HG03521 (cell line): ENCODE results near the gene MAST4.
"Not testable (repeated sequence)": the region's sequence is repeated elsewhere in the genome, so short reads cannot be mapped to it uniquely, and the experiment has no call there.

Experiments used
- ATAC-seq: cut with Tn5 transposase; IDR thresholded peaks from one replicate; pipeline ENCODE4 v1.9.1; 2021; ENCODE audit warnings: mild to moderate bottlenecking, moderate library complexity; ENCODE audit not compliant: unreplicated experiment

The MAST4 gene

DNA sequence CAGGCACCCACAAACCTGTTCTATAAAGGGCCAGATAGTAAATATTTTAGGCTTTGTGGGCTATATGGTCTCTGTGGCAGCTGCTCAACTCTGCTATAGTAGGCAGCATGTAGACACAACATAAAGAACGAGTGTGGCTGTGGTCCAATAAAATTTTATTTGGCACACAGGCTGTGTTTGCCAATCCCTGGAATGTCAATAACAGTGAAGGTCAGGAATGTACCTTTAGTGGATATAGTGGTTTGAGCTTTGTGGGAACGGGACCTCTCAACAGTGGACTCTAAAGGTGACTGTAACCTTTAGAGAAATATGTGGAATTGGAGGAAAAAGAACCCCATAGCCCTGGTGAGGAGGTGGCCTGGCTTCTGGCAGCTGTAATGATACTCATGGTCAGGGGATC, 145.2 kb downstream of the MAST4 start:
- ATAC-seq = no peak

DNA sequence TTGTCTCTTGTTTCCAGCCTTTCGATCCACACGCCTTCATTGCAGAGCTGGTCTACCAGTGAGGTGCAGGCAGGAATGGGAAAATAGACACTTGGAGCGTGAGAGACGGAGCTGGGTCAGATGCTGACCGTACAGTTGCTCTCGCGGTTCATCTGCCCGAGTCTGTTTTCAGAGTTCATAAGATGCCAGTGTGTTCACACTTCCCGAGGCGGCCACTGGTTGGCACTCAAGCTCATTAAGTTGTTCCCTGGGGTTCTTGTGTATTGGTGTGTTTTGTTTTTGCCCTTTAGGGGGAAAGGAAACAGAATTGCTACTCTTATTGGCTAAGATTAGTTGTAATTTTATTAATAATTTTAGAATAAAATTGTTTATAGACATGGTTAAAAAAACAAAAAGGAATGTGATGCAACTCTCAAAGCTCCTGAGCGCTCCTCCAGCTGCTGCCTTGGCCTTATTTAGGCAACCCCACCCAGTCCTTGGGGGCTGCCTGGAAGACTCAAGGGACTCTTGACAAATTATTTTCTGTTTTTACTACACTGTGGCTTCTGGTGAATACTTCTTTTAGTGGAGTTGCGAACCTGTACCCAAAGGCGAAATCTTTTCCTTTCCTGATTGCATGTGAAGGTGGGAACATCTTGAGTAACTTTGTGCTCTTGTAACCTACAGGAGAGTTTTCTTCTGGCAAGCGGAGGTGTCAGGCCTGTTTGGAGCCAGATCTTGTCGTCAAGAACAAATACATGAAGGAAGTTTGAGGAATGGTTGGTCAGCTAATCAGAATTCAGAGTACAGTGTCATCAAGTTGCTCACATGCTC, 146.1 kb downstream of the MAST4 start:
- ATAC-seq = no peak

DNA sequence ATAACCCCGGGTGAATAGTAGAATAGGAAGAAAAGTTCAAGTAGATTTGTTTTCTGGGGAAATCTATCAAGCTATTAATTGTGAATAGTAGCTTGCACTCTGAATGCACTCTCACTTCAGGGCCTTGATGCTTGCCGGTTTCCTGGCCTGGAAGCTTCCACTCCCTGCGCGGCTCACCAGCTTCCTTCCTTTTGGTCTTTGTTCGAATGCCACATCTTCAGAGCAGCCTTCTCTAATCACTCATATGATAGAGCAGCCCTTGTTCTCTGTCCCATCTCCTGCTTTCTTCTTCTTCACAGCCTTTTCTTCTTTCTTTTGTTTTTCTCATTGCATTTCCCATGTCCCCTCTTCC, 146.7 kb downstream of the MAST4 start:
- ATAC-seq = no peak

DNA sequence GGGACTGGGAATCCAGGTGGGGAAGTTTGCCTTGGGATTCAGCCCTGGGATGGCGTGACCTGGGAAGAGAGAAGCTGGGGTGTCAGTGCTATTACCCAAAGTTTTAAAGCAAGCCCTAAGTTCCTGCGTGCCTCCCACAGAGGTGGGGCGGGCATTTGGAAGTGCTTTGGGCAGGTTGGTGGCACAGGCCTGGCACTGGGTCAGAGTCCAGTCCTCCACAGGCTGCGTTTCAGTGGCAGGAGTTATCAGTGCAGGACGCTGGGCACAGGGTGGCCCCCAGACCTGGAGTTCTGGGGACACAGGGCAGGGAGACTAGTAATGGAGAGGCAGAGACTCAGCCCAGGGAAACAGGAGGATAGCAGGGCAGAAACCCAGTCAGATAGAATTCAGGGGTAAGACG, 147.2 kb downstream of the MAST4 start:
- no peak for ATAC-seq

DNA sequence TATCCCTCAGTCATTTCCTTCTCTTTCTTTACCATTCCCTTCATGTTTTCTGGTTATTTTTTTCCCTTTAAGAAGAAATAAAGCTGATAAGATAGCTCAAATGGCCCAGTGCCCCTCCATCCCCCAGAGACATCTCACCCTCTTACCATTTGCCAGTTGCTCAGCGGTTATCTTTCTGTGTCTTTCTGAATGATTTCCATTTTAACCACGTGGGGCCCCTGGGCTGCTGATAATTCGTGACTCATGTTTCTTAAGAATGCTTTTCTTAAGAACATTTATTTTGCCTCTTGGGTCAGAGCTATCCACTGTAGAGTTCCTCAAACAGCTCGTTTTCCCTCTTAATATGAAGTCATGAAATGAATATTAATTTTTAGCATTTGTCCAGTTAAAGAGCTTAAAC, 147.8 kb downstream of the MAST4 start:
- ATAC-seq = no peak

DNA sequence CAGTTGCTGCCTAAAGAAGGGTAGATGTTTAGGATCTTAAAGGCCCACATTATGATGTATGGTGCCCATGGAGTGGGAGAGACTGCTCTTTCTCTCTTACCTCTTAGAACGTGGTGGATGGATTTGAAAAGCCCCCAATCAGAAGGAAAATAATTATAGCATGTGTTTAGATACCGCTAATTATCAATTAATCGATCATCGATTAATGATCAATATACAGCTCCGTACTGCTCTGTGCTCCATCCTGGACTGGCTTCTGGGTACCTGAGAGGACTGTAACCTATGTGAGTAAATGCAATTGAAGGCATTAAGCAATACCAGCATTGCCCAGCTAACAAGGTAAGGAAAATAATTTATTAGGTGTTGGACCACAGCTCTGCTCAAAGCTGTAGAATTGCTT, 149.1 kb downstream of the MAST4 start:
- no peak for ATAC-seq

DNA sequence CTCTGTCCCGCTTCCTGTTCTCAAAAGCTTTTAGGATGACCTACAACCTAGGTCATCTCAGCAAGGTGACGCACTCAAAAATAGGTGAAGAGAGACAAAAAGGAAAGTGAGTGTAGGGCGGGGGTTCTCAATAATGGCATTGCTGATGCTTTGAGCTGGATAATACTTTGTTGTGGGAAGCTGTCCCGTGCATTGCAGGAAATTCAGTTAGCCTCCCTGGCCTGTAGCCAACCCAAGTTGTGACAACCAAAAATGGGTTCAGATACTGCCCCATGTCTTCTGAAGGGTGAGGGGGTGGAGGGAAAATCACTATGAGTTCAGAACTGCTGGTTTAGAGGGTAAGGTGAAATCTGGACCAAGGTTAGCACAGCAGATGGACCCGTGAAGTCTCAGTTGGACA, 151.4 kb downstream of the MAST4 start:
- no peak for ATAC-seq

DNA sequence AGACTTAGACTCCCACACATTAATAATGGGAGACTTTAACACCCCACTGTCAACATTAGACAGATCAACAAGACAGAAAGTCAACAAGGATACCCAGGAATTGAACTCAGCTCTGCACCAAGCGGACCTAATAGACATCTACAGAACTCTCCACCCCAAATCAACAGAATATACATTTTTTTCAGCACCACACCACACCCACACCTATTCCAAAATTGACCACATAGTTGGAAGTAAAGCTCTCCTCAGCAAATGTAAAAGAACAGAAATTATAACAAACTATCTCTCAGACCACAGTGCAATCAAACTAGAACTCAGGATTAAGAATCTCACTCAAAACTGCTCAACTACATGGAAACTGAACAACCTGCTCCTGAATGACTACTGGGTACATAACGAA, 156.5 kb downstream of the MAST4 start:
- not testable (repeated sequence) for ATAC-seq

DNA sequence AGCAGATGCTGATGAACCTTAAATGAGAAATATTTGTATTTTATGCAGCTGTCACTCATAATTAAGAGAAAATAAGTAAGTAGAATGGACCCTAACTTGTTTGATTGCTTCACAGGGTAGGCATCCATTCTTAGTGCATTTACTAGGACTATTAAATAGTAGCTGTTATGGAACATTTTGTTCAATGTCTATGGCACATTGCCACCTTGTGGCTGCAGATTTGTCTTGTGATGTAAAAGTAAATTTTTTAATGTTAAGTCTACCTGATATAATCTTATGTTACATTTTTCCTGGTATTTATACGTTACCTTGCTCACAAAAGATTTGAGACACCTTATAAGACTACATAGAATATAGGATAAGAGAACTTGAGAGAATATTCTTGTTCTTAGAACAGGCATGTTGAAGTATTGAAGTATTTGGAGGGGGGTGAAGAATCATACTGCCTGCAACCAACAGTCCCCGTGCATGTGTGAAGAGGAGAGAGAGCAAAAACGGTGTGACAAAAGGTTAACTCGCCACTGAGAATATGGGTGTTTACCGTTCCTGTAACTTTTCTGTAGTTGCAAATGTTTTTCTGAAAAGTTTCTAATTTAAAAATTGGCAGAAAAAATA, 161.1 kb downstream of the MAST4 start:
- no peak for ATAC-seq

DNA sequence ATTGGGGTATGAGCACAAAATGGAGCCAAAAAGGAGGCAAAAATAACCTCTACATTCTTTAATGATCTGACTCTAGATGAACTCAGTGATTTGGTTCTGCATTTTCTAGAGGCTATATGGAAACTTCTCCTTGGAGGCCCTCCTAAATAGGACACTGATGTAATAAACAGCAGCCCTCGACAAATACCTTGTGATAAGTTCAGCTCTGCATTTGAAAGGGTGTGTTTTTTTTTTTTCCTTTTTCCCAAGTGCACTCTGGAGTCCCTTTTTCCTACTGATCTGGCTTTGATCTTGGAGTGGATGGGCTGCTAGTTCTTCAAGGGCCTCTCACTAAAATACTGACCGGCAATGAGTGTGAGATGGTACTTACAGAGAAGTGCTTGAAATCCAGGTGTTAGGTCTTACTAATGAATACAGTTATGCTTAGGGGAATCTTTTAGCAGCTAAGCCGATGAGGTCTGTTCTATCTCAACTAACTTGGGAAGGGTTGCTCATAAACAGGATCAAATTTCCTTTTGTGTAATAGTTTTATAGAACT, 161.7 kb downstream of the MAST4 start:
- no peak for ATAC-seq

DNA sequence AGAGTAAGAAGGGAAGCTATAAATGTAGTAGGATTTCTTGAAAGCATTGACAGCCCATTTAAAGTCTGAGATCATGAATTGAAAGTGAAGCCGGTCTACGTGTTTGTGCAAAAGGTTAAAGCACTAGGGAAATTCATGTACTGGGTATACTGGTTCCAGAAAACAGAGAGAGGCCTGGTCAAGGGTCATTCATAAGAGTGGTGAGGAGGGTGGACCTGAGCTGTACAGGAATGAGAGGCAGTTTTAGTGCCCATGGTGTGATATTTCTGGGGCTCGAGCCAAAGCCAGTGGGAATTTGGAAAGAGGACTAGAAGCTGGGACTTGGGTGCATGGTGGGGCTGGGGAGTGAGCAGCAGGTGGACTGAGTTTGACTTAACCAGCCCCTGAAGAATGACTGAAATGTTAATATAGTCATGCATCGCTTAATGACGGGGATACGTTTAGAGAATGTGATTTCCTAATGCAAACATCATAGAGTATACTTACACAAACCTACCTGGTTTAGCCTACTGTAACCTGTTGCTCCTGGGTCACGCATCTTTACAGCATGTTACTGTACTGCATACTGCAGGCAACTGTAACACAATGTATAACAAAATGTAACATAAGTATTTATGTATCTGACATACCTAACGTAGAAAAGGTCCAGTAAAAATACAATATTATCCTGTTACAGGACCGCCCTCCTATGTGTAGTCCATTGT, 173.0 kb downstream of the MAST4 start:
- ATAC-seq = no peak

DNA sequence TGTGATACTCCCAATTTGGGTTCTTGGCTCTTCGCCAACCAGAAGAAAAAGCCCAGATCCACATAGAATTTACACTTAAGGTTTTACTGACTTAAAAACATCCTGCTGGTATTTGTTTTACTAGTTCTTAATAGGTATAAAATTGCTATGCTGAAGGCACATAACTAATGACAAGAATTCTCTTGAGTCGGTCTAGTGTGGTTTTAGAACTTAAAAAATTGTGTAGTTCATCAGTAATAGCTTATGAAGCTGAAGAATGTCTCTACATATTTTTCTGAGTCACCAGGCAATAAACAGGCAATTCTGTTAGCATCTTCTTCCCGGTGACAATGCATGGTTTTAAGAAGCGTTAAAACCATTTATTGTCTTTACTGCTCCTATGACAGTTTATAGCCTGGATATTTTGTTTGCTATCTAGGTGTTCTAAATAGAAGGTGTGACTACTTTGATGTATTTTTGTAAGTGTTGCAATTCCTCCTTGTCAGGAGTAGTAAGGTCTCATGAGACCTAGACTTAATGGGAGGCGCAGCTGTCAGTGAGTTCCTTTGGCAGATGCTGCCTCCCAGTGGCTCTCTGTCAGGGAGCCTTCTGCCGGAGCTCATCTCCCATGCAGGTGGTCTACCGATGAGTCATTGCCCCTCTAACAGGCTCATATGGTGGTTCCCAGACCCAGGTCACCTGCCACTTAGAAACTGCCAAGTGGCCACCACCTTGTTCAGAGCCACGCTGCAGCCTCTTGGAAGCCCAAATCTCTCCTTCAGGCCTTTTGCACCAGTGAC, 173.8 kb downstream of the MAST4 start:
- no peak for ATAC-seq

DNA sequence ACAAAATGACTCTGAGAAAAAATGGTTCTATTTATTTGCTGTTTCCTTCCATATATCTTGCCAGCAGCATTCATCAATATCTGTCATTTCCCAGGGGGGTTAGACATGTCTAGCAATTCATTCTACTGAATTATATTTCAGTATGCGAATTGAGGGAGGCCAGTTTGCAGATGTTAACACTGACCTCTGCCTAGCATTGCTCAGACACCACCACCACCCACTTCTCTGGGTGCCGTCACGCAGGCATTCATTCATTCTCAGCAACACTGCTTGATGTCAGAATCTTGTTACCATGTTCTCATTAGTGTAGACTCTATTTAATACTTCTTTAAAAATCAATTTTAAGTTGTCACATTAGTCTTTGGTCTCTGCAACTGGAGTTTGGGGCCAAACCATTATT, 181.7 kb downstream of the MAST4 start:
- ATAC-seq = no peak

DNA sequence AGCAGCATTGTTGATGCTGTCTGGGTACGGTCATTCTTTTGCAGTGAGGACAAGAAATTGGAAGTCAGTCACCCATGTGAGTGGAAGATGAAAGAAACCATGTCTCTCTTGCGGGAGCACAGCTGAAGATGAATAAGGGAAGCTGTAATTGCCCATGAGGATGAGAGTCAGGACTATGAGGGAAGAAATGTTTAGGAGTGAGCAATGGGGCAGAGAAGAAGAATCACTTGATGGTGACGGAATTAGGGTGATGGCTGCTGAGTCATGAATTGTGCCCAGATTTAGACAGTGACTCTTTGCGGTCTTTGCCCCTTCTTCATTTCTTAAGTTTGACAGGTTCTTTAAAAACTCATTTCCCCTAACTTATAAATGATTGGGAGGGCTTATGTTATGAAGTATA, 183.3 kb downstream of the MAST4 start:
- ATAC-seq = no peak

DNA sequence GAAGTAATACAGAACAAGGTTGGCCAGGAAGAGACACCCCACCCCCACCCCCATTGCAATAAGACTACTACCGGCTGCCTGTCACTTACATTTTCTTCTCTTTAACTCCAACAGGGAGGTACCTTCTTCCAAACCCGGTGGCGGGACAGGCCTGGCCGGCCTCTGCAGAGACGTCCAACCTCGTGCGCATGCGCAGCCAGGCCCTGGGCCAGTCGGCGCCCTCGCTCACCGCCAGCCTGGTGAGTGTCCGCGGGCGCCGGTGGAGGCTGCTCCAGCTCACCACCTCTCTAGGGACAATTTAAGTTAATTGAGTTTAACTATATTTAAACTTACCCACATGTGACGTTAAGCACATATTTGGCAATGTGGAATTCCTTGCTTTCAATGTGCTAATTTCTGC, 192.4 kb downstream of the MAST4 start:
- no peak for ATAC-seq

DNA sequence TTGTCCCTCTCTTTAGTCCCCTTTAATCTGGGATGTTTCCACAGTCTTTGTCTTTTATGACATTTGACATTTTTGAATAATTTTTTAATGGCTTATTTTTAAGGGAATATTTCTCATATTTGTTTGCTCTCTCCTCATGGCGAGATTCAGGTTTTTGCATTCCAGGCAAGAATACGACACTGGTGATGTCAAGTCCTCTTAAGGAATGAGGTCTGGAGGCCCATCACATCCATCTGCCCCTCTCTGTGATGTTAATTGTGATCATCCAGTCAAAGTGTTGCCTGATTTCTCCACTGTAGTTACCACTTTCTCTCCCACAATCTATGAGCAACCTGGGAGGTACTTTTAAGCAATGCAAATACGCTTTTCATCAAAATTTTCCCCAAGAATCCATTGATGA, 193.2 kb downstream of the MAST4 start:
- no peak for ATAC-seq

DNA sequence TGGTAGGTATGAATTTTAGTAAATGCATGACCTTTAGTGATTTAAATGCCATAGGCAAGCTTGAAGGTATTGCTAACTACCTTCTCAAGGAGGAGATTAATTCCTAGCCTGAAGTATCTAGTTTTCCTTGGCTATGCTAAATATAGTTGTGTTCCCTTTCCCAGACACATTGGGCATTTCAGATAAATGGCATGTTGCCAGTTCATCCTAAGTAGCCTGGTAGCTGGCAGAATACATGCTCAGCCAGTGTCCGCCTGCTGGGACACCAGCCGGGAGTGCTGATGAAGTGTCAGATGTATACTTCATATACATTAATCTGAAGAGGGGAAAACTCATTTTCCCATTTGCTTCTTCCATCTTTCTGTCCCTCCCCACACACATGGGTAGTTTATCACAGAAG, 196.9 kb downstream of the MAST4 start:
- no peak for ATAC-seq

DNA sequence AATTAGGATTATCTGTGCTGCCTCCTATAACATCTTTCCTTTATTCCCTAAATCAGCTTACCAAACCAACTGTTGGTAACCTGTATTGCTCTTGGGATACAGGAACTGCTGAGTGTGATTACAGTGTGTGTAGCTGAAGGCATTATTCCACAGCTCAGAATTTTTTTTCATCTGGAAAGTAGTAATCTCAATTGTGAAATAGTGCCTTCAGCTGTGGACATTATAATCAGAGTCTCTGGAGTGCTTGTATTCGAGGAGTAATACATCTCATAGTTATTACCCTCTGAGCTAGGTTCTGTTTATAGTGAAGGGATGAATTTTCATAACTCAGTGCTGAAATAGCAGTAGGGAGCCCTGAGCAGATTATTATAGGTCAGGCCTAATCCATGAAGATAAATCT, 199.5 kb downstream of the MAST4 start:
- no peak for ATAC-seq

DNA sequence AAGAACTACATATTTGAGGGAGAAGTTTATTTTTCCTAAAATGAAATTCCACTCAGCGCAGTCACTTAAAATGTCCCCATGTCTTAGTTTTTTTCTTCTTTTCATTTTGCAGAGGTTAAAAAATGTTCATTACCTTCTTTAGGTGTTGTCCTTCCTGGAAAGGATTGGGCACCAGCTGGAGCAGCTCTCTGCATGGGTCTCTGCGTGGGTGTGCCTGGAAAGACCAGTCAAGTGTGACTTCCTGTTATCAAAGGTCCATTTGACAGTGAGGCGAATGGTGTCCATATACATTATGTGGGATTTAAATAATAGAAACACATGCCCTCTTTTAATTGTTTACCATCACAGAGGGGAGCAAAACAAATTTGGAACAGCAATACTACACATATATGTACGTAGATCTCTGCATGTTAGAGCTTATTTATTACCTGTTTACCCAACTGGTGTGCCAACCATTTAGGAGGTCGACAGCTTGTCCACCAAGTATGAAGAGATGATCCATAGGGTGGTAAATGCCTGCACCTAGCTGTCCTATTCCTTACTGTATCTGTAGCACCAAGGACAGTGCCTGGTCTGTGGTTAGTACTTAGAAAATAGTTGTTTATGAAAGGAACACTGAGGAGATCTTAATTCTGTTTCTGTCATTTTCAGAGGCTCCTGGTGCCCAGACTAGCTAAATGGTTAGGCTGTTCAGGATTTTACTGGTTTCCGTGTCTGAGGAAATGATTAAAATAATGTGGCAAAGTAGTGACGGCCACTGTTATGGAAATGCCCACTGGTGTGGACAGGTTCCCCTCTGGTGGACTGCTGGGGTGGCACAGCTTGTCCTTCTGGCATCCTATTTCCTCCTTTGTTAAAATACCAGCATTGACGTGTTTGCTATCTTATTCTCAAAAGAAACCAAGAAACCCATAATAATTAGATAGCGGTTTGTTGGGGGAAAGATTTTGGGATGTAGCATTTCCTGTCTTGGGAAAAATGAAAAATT, 200.4 kb downstream of the MAST4 start:
- ATAC-seq = no peak

DNA sequence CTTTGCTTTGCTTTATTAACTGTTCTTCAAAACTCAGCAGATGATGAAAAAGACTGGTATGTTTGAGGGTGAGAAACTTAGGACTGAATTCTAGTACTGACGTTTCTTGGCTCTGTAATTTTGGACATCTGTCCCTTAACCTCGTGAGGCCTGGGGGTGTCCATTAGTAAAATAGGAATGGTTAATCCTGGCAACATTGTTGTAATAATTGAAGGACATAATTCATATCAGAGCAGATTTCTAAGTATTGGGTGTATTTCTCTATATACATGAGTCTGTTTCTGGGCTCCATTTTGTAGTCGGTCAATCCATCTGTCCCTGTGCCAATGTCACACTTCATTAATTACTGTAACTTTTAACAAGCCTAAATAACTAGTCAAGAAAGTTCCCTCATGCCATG, 206.7 kb downstream of the MAST4 start:
- no peak for ATAC-seq
